SIG-M5 (cell line): ENCODE measurements around the gene MGAT1.
A peak's percentile ranks its signal among the peaks of the same experiment; 100 is the strongest.
"Not testable (repeated sequence)": the region's sequence is repeated elsewhere in the genome, so short reads cannot be mapped to it uniquely, and the experiment has no call there.

Experiments used
- DNase-seq: peaks from one replicate; lab custom pipeline; 2025; lab: John Stamatoyannopoulos, UW

Gene MGAT1

DNA sequence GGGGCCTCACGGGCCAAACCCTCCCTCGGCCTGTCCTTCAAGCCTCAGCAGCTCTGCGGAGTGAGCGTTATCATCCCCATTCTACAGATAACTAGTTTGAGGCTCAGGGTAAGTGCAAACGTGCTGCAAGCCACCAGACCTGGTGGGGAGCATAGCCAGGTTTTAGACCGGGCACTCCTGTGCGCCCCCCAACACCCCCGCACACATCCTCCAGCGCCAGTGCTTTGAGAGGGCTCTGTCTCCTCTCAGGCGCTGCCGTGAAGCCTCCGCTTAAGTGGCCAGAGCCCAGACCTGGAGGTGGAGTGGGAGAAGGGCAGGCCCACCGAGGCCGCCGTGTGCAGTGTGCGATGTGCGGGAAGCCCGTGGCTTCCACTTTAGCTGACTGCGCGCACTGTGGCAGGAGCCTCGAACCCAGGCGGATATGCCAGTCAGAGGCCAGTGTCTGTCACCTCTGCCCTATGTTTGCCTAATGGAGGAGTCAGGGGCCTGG lies 1.6 kb upstream of the MGAT1 start:
- no peak for DNase-seq

DNA sequence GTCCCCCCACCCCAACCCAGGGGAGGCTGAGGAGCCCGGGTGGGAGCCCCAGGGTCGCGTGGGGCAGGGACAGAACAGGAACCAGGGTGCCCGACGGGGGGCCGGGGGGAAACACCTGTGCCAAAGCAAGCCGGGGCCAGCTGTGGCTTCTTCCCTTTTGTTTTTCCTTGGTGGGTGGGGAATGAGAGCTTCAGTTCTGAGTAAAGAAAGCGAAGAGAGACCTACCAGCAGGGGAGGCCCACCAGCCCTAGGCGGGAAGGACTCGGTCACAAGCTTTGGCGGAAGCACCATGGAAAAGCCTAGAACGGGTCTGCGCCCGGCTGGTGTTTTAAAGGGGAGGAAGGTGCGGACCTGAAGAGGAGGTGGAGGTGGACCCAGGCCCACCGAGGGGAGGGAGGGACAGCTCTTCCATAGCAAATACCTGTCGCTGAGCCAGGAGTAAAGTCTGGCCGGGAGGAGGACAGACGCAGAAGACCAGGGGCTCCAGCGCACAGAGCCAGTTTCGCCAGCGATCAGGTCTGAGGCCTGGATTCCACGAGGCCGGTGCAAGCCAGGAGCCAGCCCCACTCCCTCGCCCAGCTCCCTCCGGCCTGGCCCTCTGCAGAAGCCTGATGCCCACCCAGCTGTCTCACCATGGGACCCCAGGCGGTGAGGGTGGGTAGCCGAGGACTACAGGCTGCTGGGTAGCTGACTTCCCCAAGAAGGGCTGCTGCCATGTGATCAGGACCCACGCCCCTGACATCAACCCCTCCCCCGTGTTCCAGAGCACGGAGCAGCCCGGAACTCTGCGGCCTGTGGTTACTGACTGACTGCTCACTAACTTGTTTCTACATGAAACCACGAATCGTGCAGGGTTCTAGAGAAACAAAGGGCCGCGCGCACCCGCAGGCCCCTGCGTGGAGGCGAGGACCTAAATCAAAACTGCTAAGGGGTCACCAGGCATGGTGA lies 849 bp upstream of the MGAT1 start:
- DNase-seq, result peak; percentile 91

DNA sequence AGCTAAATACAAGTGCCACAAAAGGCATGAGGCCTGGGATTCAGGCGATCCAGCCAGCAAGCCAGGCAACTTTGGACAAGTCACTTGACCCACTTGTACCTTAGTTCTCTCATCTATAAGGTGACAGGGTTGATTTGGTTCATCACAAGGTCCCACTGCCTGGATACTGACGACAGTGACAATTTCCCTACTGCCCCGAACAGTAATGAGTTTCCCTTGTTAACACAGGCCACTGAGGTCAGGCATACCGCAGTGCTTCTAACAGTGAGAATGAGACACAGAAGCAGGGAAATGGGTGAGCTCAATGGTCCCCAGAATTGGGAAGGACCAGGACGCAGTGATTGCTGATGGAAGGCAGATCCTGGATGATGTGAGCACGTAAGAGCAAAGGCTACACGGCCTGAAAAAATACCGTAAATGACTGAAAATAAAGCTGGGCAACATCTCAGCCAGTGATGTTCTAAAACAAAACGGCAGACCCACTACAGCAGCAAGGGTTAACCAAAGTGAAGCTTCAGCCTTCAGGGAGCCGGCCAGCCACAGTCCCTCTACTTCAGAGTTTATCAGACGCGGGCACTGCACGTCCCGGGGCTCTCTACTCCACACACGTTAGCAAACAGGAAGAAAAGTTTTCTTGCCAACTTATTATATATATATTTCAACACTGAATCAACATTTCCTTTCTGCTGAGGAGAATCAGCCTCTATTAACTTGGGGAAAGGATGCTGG lies 846 bp downstream of the MGAT1 start:
- DNase-seq, result no peak

DNA sequence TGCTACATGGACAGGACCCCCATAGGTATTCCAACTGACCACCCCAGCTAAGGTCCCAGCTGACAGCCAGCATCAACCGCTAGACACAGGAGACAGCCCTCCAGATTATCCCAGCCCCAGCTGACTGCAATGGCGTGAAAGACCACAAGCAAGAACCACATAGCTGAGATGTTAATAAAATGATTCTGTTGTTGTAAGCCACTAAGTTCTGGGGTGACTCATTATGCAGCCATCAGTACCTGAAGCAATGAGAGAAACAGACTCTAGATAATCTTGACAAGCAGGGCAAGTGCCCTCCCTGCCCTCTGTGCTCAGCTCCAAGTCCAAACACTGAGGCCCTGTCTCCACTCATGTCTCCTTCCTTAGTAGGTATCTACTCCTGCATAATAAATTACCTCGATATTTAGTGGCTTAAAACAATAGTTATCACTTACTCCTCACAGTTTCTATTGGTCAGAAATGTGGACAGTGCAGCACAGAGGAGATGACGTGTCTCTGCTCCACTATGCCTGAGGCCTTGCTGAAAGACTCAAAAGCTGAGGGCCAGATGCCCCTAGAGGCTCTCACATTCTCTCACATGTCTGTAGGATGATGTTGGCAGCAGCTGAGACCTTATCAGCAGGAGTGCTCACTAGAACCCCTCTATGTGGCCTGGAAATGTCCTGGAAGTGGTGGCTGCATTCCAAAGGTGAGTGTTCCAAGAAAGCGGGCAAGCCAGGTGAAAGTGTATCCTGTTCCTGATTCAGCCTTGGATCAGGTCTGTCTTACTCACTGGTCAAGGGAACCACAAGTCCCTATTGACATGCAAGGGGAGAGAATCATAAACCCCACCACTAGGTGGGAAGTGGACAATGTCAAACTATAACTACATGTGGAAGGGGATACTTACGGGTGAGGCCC lies 2.5 kb downstream of the MGAT1 start:
- no peak for DNase-seq

DNA sequence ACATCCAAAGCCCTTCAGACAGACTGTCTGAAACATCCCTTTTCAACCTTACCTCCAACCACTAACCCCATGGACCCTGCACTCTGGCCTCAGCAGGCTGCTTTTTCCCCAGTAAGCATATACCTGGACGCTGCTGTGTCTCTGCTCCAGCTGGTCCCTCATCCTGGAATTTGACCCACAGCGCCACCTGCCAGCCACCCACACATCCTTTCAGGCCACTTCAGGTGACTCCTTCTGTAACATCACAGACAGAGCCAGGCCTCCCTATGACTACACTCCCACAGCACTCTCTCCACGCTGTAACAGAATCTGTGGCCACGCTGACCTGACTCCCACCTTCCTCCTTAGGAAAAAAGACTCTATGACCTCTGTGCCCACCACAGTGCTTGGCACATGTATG lies 3.4 kb downstream of the MGAT1 start:
- DNase-seq, result no peak

DNA sequence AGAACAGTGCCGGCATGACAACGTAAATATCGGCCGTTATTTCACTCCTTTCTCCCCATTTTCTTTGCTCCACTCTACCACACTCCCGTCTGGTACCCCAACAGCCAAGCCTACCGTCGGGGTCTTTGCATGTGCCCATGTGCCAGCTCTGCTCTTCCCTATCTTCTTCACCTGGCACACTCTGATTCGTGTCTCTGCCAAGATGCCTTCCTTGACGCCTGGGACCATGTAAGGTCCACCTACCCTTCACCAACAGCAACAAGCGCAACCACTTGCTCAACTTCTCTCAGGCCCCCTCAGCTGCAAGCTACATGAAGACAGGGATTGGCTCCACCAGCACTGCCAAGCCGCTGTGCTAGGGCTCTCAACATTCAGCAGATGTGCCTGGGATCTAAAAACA lies 4.4 kb downstream of the MGAT1 start:
- no peak for DNase-seq

DNA sequence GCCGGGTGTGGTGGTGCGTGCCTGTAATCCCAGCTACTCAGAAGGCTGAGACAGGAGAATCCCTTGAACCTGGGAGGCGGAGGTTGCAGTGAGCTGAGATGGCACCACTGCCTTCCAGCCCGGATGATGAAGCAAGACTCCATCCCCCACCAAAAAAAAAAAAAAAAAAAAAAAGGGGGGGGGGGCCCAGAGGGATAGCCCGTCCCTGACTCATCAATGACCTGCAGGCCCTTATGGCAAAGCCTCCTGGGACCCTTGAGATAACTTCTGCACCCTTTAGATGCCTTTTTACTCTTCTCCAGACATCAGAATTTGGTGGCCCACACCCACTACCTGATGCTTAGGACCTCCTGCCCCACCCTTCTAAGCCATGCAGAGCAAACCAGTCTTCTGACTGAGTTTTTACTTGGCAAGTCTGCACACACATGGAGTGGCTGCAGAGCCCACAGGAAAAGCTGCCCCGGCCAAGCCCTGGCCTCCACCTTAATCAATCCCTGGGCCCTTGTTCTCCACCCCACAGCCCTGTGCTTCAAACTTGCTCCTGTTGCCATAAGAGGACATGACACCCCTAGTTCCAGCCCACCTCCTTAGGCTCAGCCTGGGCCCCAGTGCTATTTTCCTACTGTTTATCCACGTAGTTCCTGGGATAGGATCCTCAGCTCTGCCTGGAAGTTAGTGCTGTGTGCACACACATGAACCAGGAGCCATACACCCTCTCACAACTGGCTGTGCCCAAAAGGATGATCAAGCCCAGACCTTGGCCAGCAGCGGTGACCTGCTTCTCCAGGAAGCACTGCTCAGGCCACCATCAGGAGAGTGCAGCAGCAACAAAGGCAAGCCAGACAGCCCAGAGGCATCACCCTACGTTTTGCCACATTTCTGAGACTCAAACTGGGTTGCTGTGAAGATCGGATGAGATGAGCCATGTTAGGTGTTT lies 5.1 kb downstream of the MGAT1 start:
- DNase-seq, result no peak

DNA sequence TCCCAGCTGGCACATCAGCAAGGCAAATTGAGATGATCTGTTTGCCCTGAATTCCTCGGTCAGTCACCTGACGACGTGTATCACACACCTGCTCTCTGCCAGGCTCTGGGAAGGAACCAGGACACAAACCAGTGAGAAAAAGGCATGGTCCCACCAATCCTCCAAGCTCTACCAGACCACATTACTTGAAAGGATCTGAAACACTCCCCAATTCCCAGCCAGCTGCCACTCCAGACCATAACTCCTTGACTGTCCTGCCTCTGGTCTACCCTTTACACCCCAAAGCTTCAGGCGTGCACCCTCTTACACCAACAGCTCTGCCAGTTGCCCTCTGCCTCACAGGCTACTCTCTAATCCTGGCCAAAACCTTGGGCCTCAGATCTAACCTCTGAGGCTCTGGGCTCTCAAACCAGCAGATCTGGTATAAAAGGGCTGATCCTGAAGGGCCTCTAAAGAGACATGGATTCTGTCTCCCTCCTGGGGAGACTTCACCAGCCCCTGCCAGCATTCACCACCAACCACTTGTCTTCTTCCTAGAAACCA lies 6.8 kb downstream of the MGAT1 start:
- DNase-seq, result no peak

DNA sequence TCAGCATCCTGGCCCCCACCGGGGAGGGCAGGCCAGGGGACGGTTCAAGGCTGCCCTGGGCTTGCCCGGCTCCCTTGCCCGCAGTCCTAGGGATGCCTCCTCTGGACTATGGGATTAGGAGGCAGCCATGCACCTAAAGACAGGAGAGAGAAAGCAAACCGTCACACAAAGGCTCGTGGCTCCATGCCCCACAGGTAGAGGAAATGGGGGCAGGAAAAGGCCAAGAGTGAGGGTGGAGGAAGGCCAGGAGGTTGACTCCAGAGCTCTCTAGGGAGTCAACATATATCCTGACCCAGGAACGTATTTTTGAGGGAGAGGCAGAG lies 9.7 kb downstream of the MGAT1 start:
- DNase-seq, result no peak

DNA sequence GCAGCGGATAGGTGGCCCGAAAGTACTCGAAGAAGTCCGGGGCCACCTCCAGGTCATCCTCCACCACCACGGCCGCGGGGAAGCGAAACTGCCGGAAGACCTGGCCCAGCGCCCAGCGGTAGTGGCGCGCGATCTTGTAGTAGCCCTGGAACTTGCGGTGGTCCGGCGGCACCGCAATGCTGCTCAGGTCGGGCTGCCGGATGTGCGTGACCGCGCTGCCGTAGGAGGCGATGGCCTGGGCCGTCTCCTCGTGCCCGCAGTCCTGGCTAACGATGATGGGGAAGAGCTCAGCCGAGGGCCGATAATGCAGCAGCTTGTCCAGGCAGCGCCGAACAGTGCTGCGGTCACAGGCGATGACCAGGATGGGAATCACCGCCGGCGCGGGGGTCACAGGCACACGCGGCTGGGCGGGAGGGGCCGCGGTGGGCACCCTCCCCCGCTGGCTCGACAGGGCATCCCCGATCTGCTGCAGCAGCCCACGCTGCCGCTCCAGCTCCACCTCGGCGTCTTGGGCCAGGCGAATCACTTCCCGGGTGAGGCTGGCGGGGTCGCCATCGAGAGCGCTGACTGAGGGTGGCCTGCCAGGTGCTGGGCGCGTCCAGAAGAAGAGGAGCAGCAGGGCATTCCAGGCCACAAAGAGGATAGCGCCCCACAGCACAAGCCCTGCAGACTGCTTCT lies 10.2 kb downstream of the MGAT1 start:
- DNase-seq, result no peak

DNA sequence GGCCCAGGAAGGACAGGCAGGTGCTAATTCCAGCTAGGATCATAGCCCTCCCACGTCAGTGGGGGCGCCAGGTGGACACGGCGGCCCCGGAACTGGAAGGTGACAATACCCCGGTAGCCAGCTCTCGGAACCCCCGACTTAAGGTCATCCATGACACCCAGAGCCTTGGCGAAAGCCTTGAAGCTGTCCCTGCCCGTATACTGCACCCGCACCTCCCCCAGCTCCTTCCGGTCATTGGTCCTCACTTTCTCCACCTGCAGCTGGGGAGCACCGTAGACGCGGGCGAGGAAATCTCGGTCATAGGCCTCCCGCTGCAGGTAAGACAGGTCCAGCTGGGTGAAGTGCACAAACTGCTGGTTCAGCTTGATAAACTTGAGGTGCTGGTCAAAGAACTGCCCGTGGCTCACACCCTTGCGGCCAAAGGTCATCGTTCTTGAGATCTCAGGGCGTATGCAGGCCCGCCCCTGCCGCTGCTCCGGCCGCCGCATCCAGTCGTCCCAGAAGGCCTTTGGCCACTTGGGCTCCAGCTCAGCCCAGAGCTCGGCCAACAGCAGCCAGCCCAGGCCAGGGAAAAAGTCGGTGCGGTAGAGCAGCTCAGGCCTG lies 10.9 kb downstream of the MGAT1 start:
- no peak for DNase-seq

DNA sequence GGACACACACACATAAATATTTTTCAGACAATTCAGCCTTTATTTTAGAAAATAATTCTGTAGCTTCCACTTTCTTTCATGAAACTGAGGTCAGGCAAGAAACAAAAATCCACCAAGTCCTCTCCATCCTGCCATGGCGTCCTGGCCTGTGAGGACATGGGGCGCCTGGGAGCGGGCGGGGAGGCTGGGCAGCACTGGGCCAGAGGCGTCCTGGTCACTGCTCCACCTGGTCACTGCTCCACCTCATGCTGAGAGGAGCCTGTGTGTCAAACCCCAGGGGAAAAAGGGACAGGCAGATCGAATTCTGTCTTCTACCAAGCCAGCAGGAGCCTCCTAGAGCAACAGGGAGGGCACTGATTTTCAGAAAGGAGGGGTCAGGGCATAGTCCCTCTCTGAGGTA lies 12.1 kb downstream of the MGAT1 start:
- DNase-seq, result no peak

DNA sequence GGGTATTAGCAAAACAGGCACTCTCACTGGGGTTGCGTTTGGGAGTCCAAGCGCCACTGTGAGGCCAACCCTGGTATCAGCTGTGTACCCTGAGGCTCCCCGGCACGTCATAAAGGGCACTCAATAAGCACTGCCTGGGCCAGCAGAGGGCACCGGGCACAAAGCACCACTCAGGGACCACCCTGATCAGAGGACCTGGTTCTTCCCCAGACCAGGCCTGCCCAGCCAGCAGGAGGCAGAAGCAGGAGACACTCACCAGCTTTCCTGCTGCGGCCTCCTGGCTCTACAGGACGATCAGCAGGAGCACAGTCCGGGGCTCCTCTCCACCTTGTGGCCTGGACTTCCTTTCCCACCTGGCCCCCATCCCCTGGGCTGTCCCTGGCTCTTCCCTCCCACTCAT lies 12.6 kb downstream of the MGAT1 start:
- DNase-seq, result no peak

DNA sequence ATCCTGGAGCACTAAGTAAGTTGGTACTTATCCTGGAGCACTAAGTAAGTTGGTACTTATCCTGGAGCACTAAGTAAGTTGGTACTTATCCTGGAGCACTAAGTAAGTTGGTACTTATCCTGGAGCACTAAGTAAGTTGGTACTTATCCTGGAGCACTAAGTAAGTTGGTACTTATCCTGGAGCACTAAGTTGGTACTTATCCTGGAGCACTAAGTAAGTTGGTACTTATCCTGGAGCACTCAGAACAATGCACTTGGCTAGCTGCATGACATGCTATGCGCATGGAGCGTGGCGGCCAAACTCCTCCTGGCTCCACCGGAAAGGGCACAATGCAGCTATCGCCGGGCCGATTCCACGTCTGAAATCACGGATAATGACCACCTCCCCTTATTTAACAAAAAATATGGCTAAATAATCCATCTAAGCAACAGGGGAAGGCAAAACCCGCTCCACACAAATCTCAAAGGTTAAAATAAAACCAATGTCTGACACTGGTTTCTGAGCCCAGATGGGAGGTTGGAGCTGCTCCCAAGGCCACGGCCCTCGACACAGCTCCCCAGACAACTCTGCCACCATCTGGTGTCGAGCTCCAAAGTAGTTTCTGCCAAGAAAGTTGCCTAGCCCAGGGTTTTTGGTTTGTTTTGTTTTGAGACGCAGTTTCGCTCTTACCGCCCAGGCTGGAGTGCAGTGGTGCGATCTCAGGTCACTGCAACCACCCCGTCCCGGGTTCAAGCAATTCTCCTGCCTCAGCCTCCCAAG lies 13.8 kb downstream of the MGAT1 start:
- DNase-seq, result not testable (repeated sequence)

DNA sequence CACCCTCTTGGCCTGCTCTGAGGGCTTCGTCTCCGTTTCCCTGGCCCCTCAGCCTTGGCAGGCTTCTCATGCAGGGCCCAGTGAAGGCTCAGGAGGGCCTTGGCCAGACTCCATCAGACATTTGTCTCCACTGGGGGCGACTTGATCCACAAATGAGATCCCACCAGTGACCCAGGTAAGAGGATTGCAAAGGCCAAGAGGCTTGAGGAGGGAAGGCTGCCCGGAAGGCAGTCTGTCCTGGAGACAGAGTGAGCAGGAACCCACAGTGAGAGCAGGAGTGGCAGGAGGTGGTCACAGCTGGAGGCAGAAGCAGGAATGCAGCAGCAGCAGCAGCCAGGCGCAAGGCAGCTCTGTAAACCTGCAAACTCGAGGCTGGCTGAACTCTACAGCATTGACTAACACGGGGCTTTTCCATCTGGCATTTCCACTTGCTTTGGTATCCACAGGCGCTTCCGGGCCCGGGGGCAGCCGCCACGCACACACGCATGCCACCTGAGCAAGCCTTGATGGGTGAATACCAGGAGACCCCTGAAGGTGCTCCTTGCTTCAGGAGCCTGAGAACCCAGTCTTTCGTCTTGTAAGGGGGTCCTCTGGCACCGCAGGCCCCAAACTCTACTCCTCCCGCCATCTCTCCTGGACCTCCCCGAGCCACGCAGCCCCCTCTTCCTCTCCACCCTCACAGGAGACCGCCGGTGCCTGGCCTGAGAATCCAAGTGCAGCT lies 14.7 kb downstream of the MGAT1 start:
- no peak for DNase-seq

DNA sequence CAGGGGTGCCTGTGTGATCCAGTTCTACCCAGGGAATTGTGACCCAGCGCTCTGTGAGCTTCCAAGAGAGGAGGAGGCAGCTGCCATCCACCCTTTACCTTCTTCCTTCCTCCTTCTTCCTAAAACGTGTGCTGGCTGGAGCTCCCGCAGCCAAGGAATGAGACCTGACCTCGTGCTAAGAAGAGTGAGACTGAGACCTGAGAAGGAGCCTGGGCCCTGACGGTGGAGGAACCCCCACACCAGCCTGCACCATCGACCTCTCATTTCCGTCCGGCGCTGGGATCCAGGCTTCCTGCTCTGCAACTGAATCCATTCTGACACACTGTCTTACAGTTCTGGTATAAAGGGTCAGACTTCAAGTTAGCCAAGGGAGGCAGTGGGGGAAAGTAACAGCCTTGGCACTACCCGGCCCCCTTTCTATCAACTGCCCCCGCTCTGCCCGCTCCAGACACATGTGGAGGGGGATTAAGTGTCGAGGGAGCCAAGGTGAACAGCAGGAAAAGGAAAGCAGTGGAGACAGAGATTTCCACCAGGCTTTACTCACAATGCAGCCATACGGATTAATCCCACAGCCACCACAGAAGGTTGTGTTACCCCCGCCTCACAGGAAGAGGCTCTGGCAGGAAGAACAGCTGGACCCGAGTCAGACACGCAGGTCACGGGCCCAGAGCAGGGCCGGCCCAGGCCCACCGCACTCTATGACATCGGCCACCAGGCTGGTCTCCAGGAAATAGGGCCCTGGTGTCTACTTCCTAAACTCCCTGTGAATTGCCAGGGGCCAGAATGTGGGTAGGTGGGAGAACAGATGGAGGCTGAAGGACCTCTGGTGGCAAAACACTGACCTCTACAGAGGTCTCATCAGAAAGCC lies 15.8 kb downstream of the MGAT1 start:
- DNase-seq, result no peak

DNA sequence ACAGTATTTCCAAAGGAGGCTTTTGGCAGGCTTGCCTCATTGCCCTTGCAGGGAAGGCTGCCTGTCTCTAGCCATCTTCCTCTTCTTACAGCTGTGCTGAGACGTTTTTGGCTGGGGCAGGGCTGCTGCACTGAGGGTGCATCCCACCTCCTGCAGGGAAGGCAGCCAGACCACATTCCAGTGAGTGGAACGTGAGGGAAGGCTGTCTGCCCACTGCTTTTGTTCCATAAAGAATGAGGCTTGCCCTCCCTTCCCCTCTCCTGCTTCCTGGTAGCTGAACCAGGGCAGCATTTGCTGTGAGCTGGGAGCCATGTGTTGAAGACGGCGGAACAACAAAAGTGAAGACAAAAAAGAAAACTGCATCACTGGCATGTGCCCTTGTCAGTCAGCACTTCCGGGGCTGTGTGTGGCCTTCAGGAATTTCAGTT lies 16.8 kb downstream of the MGAT1 start:
- no peak for DNase-seq
